Nephron (organoid): ENCODE measurements around the gene CDKAL1.

ENCODE experiments used
- H3K27ac Mint-ChIP-seq, 3 experiments: 2 replicates each; pipeline ENCODE4 v1.8.0; 2020; ENCODE audit warnings: mixed read lengths in 3 of 3, mild to moderate bottlenecking in 2 of 3, moderate library complexity in 1 of 3
- H3K27me3 Mint-ChIP-seq: 2 replicates; pipeline ENCODE4 v1.8.0; 2021; ENCODE audit warnings: low read depth, mild to moderate bottlenecking, moderate library complexity, mixed read lengths
- H3K36me3 Mint-ChIP-seq: 2 replicates; pipeline ENCODE4 v1.8.0; 2020; ENCODE audit warnings: low read depth, mixed read lengths
- H3K4me1 Mint-ChIP-seq: 2 replicates; pipeline ENCODE4 v1.8.0; 2020; ENCODE audit warnings: mixed read lengths
- H3K4me3 Mint-ChIP-seq, 3 experiments: 2 replicates each; pipeline ENCODE4 v1.8.0; 2020; ENCODE audit warnings: mild to moderate bottlenecking in 3 of 3, mixed read lengths in 3 of 3, moderate library complexity in 2 of 3
- H3K9me3 Mint-ChIP-seq: 2 replicates; pipeline ENCODE4 v1.8.0; 2020; ENCODE audit warnings: mixed read lengths
- CTCF ChIP-seq, 3 experiments: fragments of 200-600 bp; sonication (generic); IDR thresholded peaks; one replicate each; pipeline ENCODE4 v1.5.0; 2021; ENCODE audit warnings: antibody characterized with exemption in 3 of 3; ENCODE audit not compliant: unreplicated experiment in 3 of 3

CDKAL1 gene

GRCh38 chr6:21180155-21180554, 645.9 kb downstream of the CDKAL1 start:
- peaks cover 18% of the 10 kb centered on the region for H3K4me1 Mint-ChIP-seq
- peaks cover 4% of the 10 kb centered on the region for H3K27me3 Mint-ChIP-seq
- no peak overlapping the region for H3K27ac Mint-ChIP-seq
- H3K36me3 Mint-ChIP-seq: peaks cover 7% of the 10 kb centered on the region
- no peak overlapping the region for H3K4me3 Mint-ChIP-seq
- no peaks in the 10 kb centered on the region for H3K9me3 Mint-ChIP-seq
- no peak for TF ChIP-seq CTCF (IDR thresholded peaks at IDR 0.05; ENCODE audit: unreplicated experiment in 3 of 3)

GRCh38 chr6:21180800-21181337, 646.6 kb downstream of the CDKAL1 start:
- no peak overlapping the region for H3K4me3 Mint-ChIP-seq
- TF ChIP-seq CTCF (IDR thresholded peaks at IDR 0.05; ENCODE audit: unreplicated experiment in 3 of 3): no peak

GRCh38 chr6:21181866-21182265, 647.6 kb downstream of the CDKAL1 start:
- H3K4me3 Mint-ChIP-seq: no peak overlapping the region
- H3K27ac Mint-ChIP-seq: no peak overlapping the region
- H3K4me1 Mint-ChIP-seq: peaks cover 29% of the 10 kb centered on the region
- peaks cover 4% of the 10 kb centered on the region for H3K27me3 Mint-ChIP-seq
- no peaks in the 10 kb centered on the region for H3K9me3 Mint-ChIP-seq
- no peak for TF ChIP-seq CTCF (IDR thresholded peaks at IDR 0.05; ENCODE audit: unreplicated experiment in 3 of 3)
- peaks cover 7% of the 10 kb centered on the region for H3K36me3 Mint-ChIP-seq

More at GRCh38 chr6:21180800-21181337, 646.6 kb downstream of the CDKAL1 start:
- no peak overlapping the region for H3K27ac Mint-ChIP-seq
- peaks cover 4% of the 10 kb centered on the region for H3K27me3 Mint-ChIP-seq
- no peaks in the 10 kb centered on the region for H3K9me3 Mint-ChIP-seq
- peaks cover 7% of the 10 kb centered on the region for H3K36me3 Mint-ChIP-seq
- peaks cover 24% of the 10 kb centered on the region for H3K4me1 Mint-ChIP-seq

GRCh38 chr6:21182589-21182988, 648.3 kb downstream of the CDKAL1 start:
- Mint-ChIP-seq H3K36me3 (peaks cover 7% of the 10 kb centered on the region), H3K4me3 (no peak overlapping the region), H3K27me3 (peaks cover 4% of the 10 kb centered on the region), H3K9me3 (no peaks in the 10 kb centered on the region), H3K4me1 (peaks cover 29% of the 10 kb centered on the region), H3K27ac (no peak overlapping the region)
- TF ChIP-seq CTCF (IDR thresholded peaks at IDR 0.05; ENCODE audit: unreplicated experiment in 3 of 3): no peak

GRCh38 chr6:21185861-21186478, 651.7 kb downstream of the CDKAL1 start:
- no peaks in the 10 kb centered on the region for H3K9me3 Mint-ChIP-seq
- no peak overlapping the region for H3K4me3 Mint-ChIP-seq
- peaks cover 29% of the 10 kb centered on the region for H3K4me1 Mint-ChIP-seq
- no peak for TF ChIP-seq CTCF (IDR thresholded peaks at IDR 0.05; ENCODE audit: unreplicated experiment in 3 of 3)
- H3K27ac Mint-ChIP-seq: no peak overlapping the region
- H3K27me3 Mint-ChIP-seq: peaks cover 4% of the 10 kb centered on the region
- H3K36me3 Mint-ChIP-seq: peaks cover 5% of the 10 kb centered on the region

- H3K27ac Mint-ChIP-seq: no peak overlapping the region
- H3K4me1 Mint-ChIP-seq: peaks cover 35% of the 10 kb centered on the region
- peaks cover 4% of the 10 kb centered on the region for H3K27me3 Mint-ChIP-seq
- TF ChIP-seq CTCF (IDR thresholded peaks at IDR 0.05; ENCODE audit: unreplicated experiment in 3 of 3): no peak
- no peaks in the 10 kb centered on the region for H3K9me3 Mint-ChIP-seq
- no peak overlapping the region for H3K4me3 Mint-ChIP-seq
- H3K36me3 Mint-ChIP-seq: peaks cover 3% of the 10 kb centered on the region
Measured at GRCh38 chr6:21186479-21187055, 652.3 kb downstream of the CDKAL1 start.
